Type B pancreatic cell (in vitro differentiated cells): ENCODE measurements around the gene ITGAD. TPM values are rescaled to one million over a fixed set of nuclear protein-coding genes. Genes with fewer than 3 reads are reported as not detected.

Source experiments
- DNase-seq: peaks from one replicate; pipeline ENCODE4 v3.0.0; 2021; ENCODE audit warnings: mixed read lengths; ENCODE audit not compliant: unreplicated experiment; ENCODE audit errors: extremely low spot score
- H3K27ac Mint-ChIP-seq: 2 replicates; pipeline ENCODE4 v1.8.0; 2021; ENCODE audit warnings: mild to moderate bottlenecking, mixed read lengths
- H3K27me3 Mint-ChIP-seq: 2 replicates; pipeline ENCODE4 v1.8.0; 2021; ENCODE audit warnings: mixed read lengths
- H3K36me3 Mint-ChIP-seq: 2 replicates; pipeline ENCODE4 v1.8.0; 2021; ENCODE audit warnings: mixed read lengths
- H3K4me1 Mint-ChIP-seq: one replicate; pipeline ENCODE4 v1.8.0; 2021; ENCODE audit warnings: mixed read lengths; ENCODE audit not compliant: unreplicated experiment
- H3K4me3 Mint-ChIP-seq: 2 replicates; pipeline ENCODE4 v1.8.0; 2021; ENCODE audit warnings: mild to moderate bottlenecking, mixed read lengths
- H3K9me3 Mint-ChIP-seq: 2 replicates; pipeline ENCODE4 v1.8.0; 2021; ENCODE audit warnings: mixed read lengths
- total RNA-seq: library from RNA; stranded (reverse); gene quantifications from 2 replicates; pipeline ENCODE4 v1.2.1, GENCODE V29; 2021; ENCODE audit warnings: low replicate concordance
- TF ChIP-seq, protein P1 (sequence below): fragments of 200-600 bp; sonication (generic); conservative IDR thresholded peaks from 2 replicates; pipeline ENCODE4 v1.5.0; 2021; ENCODE audit warnings: antibody characterized with exemption, mild to moderate bottlenecking

Gene ITGAD
- total RNA-seq, 1 donor from 2014 or later = not detected

DNA sequence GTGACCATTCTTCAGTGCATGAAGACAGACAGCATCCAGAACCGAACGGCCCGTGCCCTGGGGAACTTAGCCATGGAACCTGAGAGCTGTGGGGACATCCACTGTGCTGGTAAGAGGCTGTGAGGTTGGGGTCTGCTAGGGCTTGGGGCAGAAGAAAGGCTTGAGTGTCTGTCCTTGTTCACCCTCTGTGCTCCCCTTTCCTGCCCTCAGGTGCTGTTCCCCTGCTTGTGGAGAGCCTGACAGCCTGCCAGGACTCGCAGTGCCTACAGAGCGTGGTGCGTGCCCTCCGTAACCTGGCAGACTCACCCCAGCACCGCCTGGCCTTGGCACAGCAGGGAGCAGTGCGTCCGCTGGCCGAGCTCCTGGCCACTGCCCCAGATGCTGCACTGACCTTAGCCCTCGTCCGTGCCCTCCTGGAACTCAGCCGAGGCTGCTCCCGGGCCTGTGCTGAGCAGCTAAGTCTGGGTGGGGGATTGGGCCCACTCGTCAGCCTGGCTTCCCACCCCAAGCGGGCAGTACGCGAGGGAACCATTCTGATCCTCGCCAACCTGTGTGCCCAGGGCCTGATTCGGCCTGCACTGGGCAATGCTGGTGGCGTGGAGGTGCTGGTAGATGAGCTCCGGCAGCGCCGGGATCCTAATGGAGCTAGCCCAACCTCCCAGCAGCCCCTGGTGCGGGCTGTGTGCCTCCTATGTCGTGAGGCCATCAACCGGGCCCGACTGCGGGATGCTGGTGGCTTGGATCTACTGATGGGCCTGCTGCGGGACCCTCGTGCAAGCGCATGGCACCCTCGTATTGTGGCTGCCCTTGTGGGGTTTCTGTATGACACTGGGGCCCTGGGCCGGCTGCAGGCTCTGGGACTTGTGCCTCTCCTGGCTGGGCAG, 69.0 kb downstream of the ITGAD start:
- TF ChIP-seq, protein P1, sequence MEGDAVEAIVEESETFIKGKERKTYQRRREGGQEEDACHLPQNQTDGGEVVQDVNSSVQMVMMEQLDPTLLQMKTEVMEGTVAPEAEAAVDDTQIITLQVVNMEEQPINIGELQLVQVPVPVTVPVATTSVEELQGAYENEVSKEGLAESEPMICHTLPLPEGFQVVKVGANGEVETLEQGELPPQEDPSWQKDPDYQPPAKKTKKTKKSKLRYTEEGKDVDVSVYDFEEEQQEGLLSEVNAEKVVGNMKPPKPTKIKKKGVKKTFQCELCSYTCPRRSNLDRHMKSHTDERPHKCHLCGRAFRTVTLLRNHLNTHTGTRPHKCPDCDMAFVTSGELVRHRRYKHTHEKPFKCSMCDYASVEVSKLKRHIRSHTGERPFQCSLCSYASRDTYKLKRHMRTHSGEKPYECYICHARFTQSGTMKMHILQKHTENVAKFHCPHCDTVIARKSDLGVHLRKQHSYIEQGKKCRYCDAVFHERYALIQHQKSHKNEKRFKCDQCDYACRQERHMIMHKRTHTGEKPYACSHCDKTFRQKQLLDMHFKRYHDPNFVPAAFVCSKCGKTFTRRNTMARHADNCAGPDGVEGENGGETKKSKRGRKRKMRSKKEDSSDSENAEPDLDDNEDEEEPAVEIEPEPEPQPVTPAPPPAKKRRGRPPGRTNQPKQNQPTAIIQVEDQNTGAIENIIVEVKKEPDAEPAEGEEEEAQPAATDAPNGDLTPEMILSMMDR = no peak

DNA sequence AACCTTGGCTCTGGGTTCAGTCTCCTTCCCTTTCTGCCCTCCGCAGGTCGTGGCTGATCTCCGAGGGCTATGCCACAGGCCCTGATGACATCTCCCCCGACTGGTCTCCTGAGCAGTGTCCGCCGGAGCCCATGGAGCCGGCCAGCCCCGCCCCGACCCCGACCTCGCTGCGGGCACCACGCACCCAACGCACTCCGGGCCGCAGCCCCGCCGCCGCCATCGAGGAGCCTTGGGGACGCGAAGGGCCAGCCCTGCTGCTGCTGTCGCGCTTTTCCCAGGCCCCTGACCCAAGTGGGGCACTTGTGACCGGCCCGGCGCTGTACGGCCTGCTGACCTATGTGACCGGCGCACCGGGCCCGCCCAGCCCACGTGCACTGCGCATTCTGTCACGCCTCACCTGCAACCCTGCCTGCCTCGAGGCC, 71.2 kb downstream of the ITGAD start:
- no peak overlapping the region for H3K27ac Mint-ChIP-seq
- H3K4me3 Mint-ChIP-seq = no peak overlapping the region
- H3K9me3 Mint-ChIP-seq = no peaks in the 10 kb centered on the region
- no peak for DNase-seq
- H3K27me3 Mint-ChIP-seq = no peaks in the 10 kb centered on the region
- TF ChIP-seq, protein P1 = no peak
- H3K36me3 Mint-ChIP-seq = no peaks in the 10 kb centered on the region
- H3K4me1 Mint-ChIP-seq = peaks cover 10% of the 10 kb centered on the region

More for the DNA sequence above, 69.0 kb downstream of the ITGAD start:
- H3K4me3 Mint-ChIP-seq = no peak overlapping the region
- H3K36me3 Mint-ChIP-seq = no peaks in the 10 kb centered on the region
- H3K4me1 Mint-ChIP-seq = peaks cover 13% of the 10 kb centered on the region
- no peaks in the 10 kb centered on the region for H3K9me3 Mint-ChIP-seq
- DNase-seq = no peak
- no peaks in the 10 kb centered on the region for H3K27me3 Mint-ChIP-seq
- no peak overlapping the region for H3K27ac Mint-ChIP-seq

DNA sequence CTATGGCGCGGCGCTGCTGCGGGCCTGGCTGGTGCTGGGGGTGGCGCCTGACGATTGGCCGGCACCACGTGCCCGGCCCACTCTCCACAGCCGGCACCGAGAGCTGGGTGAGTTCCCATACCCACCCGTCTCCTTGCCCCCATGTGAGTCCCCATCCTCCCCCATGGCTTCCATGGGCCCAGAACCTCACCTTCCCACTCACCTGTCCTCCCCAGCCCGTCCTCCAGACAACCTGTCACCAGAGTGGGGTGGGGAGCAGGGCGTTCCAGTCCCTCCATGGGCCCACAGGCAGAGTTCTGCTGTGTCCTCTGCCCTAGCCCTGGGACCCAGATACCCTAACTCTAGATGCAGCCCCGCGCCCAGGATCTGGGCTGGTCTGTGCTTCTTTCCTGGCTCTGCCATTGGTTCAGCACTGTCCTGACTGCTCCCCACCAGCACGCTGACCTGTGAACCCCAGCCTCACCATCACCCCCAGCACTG, 71.7 kb downstream of the ITGAD start:
- no peaks in the 10 kb centered on the region for H3K9me3 Mint-ChIP-seq
- TF ChIP-seq, protein P1 = no peak

DNA sequence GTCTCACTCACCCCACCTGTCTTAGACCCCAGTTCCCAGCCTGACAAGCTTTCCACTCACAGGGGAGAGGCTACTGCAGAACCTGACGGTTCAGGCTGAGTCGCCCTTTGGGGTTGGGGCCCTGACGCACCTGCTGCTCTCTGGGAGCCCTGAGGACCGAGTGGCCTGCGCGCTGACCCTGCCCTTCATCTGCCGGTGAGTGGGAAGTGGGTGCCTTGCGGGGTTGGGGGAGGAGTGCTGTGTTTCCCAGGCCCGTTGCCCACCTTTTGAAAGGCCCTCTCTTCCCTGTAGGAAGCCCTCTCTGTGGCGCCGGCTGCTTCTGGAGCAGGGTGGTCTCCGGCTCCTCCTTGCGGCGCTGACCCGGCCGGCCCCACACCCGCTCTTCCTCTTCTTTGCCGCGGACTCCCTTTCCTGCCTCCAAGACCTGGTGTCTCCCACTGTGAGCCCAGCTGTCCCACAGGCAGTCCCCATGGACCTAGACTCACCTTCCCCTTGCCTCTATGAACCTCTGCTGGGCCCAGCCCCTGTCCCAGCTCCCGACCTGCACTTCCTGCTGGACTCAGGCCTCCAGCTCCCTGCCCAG, 72.7 kb downstream of the ITGAD start:
- H3K4me3 Mint-ChIP-seq = no peak overlapping the region
- no peak overlapping the region for H3K27ac Mint-ChIP-seq
- DNase-seq = no peak
- no peaks in the 10 kb centered on the region for H3K36me3 Mint-ChIP-seq
- peaks cover 4% of the 10 kb centered on the region for H3K4me1 Mint-ChIP-seq
- no peaks in the 10 kb centered on the region for H3K9me3 Mint-ChIP-seq
- TF ChIP-seq, protein P1 = no peak
- H3K27me3 Mint-ChIP-seq = no peaks in the 10 kb centered on the region

More for the DNA sequence above, 71.7 kb downstream of the ITGAD start:
- Mint-ChIP-seq H3K27me3 (no peaks in the 10 kb centered on the region), H3K4me1 (peaks cover 10% of the 10 kb centered on the region), H3K36me3 (no peaks in the 10 kb centered on the region), H3K27ac (no peak overlapping the region), H3K4me3 (no peak overlapping the region)
- DNase-seq = no peak

DNA sequence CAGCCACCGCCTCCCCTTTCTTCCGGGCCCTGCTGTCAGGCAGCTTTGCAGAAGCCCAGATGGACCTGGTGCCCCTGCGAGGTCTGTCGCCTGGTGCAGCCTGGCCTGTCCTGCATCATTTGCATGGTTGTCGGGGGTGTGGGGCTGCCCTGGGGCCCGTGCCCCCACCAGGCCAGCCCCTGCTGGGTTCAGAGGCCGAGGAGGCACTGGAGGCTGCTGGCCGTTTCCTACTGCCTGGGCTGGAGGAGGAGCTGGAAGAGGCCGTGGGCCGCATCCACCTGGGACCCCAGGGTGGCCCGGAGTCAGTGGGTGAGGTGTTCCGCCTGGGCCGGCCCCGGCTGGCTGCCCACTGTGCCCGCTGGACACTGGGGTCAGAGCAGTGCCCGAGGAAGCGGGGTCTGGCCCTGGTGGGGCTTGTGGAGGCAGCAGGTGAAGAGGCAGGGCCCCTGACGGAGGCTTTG, 73.3 kb downstream of the ITGAD start:
- Mint-ChIP-seq H3K27me3 (peaks cover 5% of the 10 kb centered on the region), H3K9me3 (no peaks in the 10 kb centered on the region), H3K36me3 (no peaks in the 10 kb centered on the region), H3K27ac (no peak overlapping the region), H3K4me1 (peaks cover 5% of the 10 kb centered on the region), H3K4me3 (no peak overlapping the region)
- TF ChIP-seq, protein P1 = no peak
- no peak for DNase-seq
